RWPE2 (cell line): ENCODE measurements around the gene EPHA10.

Experiments
- ATAC-seq: fragments of 200-7000 bp; cut with Tn5 transposase; 3 replicates; pipeline ENCODE4 v1.9.1; 2021; ENCODE audit warnings: low read depth
- DNase-seq: peaks from one replicate; pipeline ENCODE4 v3.0.0-alpha.2; 2020; ENCODE audit warnings: low spot score
- H3K27ac ChIP-seq: fragments of 450-650 bp; 2 replicates; pipeline ENCODE4 v1.5.1; 2017; ENCODE audit warnings: mild to moderate bottlenecking; ENCODE audit not compliant: poor library complexity, severe bottlenecking
- H3K27me3 ChIP-seq: fragments of 250-450 bp; sonication (Bioruptor Pico); 2 replicates; pipeline ENCODE4 v1.5.1; 2021; ENCODE audit warnings: mild to moderate bottlenecking, moderate library complexity; ENCODE audit not compliant: insufficient read depth, poor library complexity, severe bottlenecking
- H3K36me3 ChIP-seq: fragments of 250-450 bp; sonication (Bioruptor Pico); 2 replicates; pipeline ENCODE4 v1.5.1; 2020; ENCODE audit warnings: low read depth, mild to moderate bottlenecking, moderate library complexity
- H3K4me1 ChIP-seq: fragments of 250-450 bp; sonication (Bioruptor Pico); 2 replicates; pipeline ENCODE4 v1.5.1; 2021; ENCODE audit warnings: mild to moderate bottlenecking, moderate library complexity; ENCODE audit not compliant: insufficient read depth, poor library complexity, severe bottlenecking
- H3K4me3 ChIP-seq: fragments of 250-450 bp; sonication (Bioruptor Pico); 2 replicates; pipeline ENCODE4 v1.5.1; 2021; ENCODE audit warnings: mild to moderate bottlenecking, moderate library complexity; ENCODE audit not compliant: severe bottlenecking
- H3K9me3 ChIP-seq: fragments of 250-450 bp; sonication (Bioruptor Pico); 2 replicates; pipeline ENCODE4 v1.5.1; 2021; ENCODE audit warnings: mild to moderate bottlenecking, moderate library complexity; ENCODE audit not compliant: severe bottlenecking
- CTCF ChIP-seq: fragments of 450-650 bp; IDR thresholded peaks from one replicate; pipeline ENCODE4 v1.5.1; 2017; ENCODE audit warnings: mild to moderate bottlenecking, moderate library complexity; ENCODE audit not compliant: poor library complexity, severe bottlenecking

Gene EPHA10

DNA sequence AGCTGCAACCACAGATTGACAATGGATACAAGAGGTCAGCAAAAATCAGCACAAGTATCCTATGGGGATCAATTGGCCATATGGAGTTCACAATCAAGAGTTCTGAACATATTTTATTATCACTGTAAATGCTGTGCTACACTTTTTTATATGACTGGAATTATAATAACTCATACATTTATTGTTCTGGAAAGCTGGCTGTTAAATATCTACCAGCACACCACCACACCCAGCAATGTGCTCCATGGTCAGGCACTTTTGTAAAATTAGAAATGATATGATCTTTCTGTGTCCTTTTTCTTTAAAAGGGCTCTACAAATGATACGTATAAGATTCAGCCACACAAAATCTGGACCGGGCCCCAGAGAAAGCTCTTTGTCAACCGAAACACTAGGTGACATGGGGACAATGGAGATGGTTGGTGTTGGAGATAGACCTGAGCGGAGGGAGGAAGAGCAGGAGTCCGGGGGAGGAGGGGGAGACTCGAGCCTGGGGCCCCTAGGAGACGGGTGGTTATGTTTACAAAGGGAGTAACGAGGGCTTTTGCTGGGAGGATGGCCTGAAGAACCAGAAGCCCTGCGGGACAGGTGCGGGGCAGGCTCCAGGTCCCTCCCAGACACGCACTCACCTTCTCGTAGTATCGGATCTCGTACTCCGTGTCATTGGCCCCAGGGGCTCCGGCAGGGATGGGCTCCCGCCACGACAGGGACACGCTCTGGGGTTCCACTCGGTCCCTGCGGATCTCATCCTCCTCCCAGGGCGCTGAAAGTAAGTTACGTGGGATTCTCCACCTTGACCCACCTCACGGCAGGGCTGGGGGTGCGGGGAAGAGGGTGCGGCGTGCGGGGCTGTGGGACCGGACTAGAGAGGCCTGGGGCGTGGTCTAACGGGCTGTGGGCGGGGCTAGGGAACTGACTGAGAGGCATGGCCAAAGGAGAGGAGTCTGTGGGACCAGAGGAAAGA lies 30.0 kb downstream of the EPHA10 start:
- no peak for DNase-seq
- Histone ChIP-seq H3K36me3 (no peaks in the 10 kb centered on the region), H3K4me3 (no peak overlapping the region)

DNA sequence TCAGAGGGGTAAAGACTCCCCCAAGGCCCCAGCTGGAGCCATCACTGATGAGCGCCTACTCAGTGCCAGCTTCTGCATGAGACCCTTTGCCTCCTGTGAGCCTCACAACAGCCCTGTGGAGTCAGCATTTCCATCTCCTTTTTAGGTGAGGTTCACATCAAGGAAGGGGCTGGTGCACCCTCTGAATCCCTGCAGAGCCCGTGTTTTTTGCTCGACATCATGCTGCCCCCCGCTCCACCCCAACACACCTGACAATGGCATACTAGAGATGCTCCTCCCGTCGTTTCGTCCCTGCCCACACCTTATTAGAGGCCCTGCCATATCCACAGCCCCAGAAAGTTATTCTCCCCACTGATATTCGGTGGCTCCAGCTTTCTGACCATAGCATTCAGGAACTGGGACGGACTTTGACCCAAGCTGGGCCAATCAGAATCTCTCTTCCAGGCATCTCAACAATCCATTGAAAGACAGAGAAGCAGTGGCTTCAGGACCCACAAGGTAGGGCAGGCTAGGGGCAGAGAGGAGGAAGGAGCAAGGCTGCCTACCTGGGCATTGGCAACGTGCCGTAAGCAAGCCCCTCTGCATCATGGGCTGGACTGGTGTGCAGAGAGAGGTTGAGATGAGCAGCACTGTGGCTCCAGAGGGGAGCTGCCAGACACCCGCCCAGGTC lies 32.7 kb downstream of the EPHA10 start:
- DNase-seq, result peak; percentile 15

More for the DNA sequence above, 30.0 kb downstream of the EPHA10 start:
- no peaks in the 10 kb centered on the region for H3K27me3 ChIP-seq
- ATAC-seq, result no peak
- H3K4me1 ChIP-seq, result peaks cover 11% of the 10 kb centered on the region
- no peak overlapping the region for H3K27ac ChIP-seq
- no peaks in the 10 kb centered on the region for H3K9me3 ChIP-seq
- TF ChIP-seq CTCF, result no peak

GRCh38 chr1:37731312-37732019 lies 33.5 kb downstream of the EPHA10 start:
- ATAC-seq, result no peak
- no peaks in the 10 kb centered on the region for H3K36me3 ChIP-seq
- no peaks in the 10 kb centered on the region for H3K4me1 ChIP-seq
- peak; percentile 32 for DNase-seq
- no peak overlapping the region for H3K4me3 ChIP-seq
- no peaks in the 10 kb centered on the region for H3K9me3 ChIP-seq
- TF ChIP-seq CTCF, result no peak
- H3K27ac ChIP-seq, result no peak overlapping the region
- H3K27me3 ChIP-seq, result peaks cover 2% of the 10 kb centered on the region

More for the DNA sequence above, 32.7 kb downstream of the EPHA10 start:
- Histone ChIP-seq H3K4me3 (no peak overlapping the region), H3K4me1 (no peaks in the 10 kb centered on the region), H3K27ac (no peak overlapping the region), H3K36me3 (no peaks in the 10 kb centered on the region), H3K27me3 (peaks cover 2% of the 10 kb centered on the region), H3K9me3 (no peaks in the 10 kb centered on the region)
- no peak for TF ChIP-seq CTCF
- ATAC-seq, result no peak

GRCh38 chr1:37730376-37730775 lies 34.5 kb downstream of the EPHA10 start:
- H3K9me3 ChIP-seq, result no peaks in the 10 kb centered on the region
- no peak for DNase-seq
- no peak for TF ChIP-seq CTCF

More at GRCh38 chr1:37730376-37730775, 34.5 kb downstream of the EPHA10 start:
- H3K27ac ChIP-seq, result no peak overlapping the region
- peaks cover 2% of the 10 kb centered on the region for H3K27me3 ChIP-seq
- H3K36me3 ChIP-seq, result no peaks in the 10 kb centered on the region
- ATAC-seq, result no peak
- H3K4me3 ChIP-seq, result no peak overlapping the region
- no peaks in the 10 kb centered on the region for H3K4me1 ChIP-seq
